ENCODE results near the gene FXYD5. TPM values are rescaled to one million over a fixed set of nuclear protein-coding genes. Genes with fewer than 3 reads are reported as not detected.
A peak's percentile ranks its signal among the peaks of the same experiment; 100 is the strongest.

FXYD5 gene
- total and polyA plus RNA-seq, 9 of the 15 experiments (the other 6 are each of a cell fraction or from before 2014, with no cell fraction given) = 104 to 537 (median 174) TPM

DNA sequence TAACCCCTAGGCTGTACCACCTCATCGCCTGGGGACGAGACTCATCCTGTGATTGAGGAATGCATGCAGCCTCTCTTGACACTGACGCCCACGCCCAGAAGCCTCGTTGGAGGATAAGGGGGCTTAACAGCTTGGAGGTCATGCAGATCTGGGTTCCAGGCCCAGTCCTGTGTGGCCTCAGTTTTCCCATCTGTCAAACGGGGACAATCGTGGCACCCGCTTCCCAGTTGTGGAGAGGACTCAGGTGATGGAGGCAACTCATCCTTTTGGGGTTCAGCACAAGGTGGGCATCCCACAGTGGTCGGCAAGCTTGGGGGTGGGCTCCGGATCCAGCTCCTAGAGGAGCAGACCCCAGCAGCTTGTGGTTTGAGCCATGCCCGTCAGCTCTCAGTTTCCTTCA, 18.3 kb upstream of the FXYD5 start:
- in situ Hi-C loops (cut with MboI) = loop anchor here (10.0 kb wide), 1 partner anchor 301 kb away; no protein-coding TSS in a partner anchor
- H3K4me2 ChIP-seq (ENCODE audit: insufficient read depth, low read length) = no peak overlapping the region

More for the DNA sequence above, 18.3 kb upstream of the FXYD5 start:
- BruUV-seq (replicated peaks) = no TSS peak
- DNase-seq (ENCODE audit: extremely low read depth in 1 of 4, low spot score in 3 of 4) (no peak), ATAC-seq (no peak), FAIRE-seq (no peak)
- 0 out of 2 replicates have a peak, but pooled peaks cover 4% of the 10 kb centered on the region for H4K20me1 ChIP-seq (replicated peaks; ENCODE audit: control insufficient read depth, insufficient read depth, low read length)
- no peaks in the 10 kb centered on the region for H3K36me3 ChIP-seq (ENCODE audit: control insufficient read depth, insufficient read depth, low read length)
- 19% methylated on average over 11 of the region's 11 CpGs for WGBS (ENCODE audit: insufficient coverage, low coverage, missing lambda C conversion rate)
- H3K4me3 ChIP-seq = no peak overlapping the region
- ChIA-PET POLR2A (interaction anchor here (0.6 kb wide), 1 partner anchor 568 kb away, joined by 3 read pairs; the partner anchor contains the start of gene ZBTB32), CTCF (ENCODE audit: low intra/inter-chr PET ratio) (interaction anchor here (0.6 to 2.4 kb wide), 5 partner anchors 69 to 496 kb away, joined by 3 to 13 read pairs (median 8); no protein-coding TSS in a partner anchor)
- H3K9me1 ChIP-seq (ENCODE audit: control insufficient read depth, insufficient read depth, low read length) = no peaks in the 10 kb centered on the region
- no peaks in the 10 kb centered on the region for H3K9me3 ChIP-seq (replicated peaks; ENCODE audit: control insufficient read depth, insufficient read depth, low read depth, low read length)
- intact Hi-C loops (cut with micrococcal nuclease) = loop anchor here (5.0 kb wide), 1 partner anchor 164 kb away; no protein-coding TSS in a partner anchor
- peaks cover 3 to 40% of the 10 kb centered on the region in 2 experiments; a peak in 3 of 5 replicates for H3K4me1 ChIP-seq (replicated peaks in 1 of 2; ENCODE audit: control insufficient read depth in 2 of 2, insufficient read depth in 2 of 2, low read length in 2 of 2)
- no peak overlapping the region for H2AFZ ChIP-seq (ENCODE audit: low read depth, low read length)
- no peaks in the 10 kb centered on the region for H3K79me2 ChIP-seq (ENCODE audit: control insufficient read depth, insufficient read depth, low read length)
- H3K27ac ChIP-seq (ENCODE audit: extremely low read depth, low read depth, low read length) = no peak overlapping the region
- no peak overlapping the region for H3K9ac ChIP-seq (ENCODE audit: insufficient read depth in 1 of 2, low read depth in 2 of 2, low read length in 2 of 2)
- TF ChIP-seq HOXB6 (CRISPR knock-in tag; IDR thresholded peaks at IDR 0.05; ENCODE audit: borderline replicate concordance) = no peak
- 0 out of 4 replicates have a peak, but pooled peaks of 1 of the 2 experiments have one; percentile 4 for TF ChIP-seq KDM1A (IDR thresholded peaks at IDR 0.05)
- no peak for TF ChIP-seq ARID1B (IDR thresholded peaks at IDR 0.05)
- no peak for TF ChIP-seq POLR3A (IDR thresholded peaks at IDR 0.05; ENCODE audit: borderline replicate concordance, extremely low read depth, insufficient read depth, insufficient read length)
- TF ChIP-seq ARID2 (IDR thresholded peaks at IDR 0.05) = no peak
- 0 out of 2 replicates have a peak, but pooled peaks have one; percentile 15 for TF ChIP-seq HDAC2 (IDR thresholded peaks at IDR 0.05)
- no peak for TF ChIP-seq XRCC3 (IDR thresholded peaks at IDR 0.05)
- TF ChIP-seq, protein P1, sequence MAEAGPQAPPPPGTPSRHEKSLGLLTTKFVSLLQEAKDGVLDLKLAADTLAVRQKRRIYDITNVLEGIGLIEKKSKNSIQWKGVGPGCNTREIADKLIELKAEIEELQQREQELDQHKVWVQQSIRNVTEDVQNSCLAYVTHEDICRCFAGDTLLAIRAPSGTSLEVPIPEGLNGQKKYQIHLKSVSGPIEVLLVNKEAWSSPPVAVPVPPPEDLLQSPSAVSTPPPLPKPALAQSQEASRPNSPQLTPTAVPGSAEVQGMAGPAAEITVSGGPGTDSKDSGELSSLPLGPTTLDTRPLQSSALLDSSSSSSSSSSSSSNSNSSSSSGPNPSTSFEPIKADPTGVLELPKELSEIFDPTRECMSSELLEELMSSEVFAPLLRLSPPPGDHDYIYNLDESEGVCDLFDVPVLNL (CRISPR knock-in tag; IDR thresholded peaks at IDR 0.05; ENCODE audit: low read depth) = no peak
- TF ChIP-seq SMAD1 (IDR thresholded peaks at IDR 0.05; ENCODE audit: low read depth, low read length, partially characterized antibody) = no peak
- peak; percentile 68 for TF ChIP-seq BCOR (IDR thresholded peaks at IDR 0.05)
- no peak for TF ChIP-seq MAFK (IDR thresholded peaks at IDR 0.05; ENCODE audit: low read length)
- H3K27me3 ChIP-seq (ENCODE audit: control insufficient read depth in 2 of 2, insufficient read depth in 2 of 2, low read length in 2 of 2) = peaks cover 0 to 24% of the 10 kb centered on the region in 2 experiments; a peak in 4 of 5 replicates
